Liver (tissue), 9 donors: Measurements from ENCODE around the gene SYNPO. TPM values are rescaled to one million over a fixed set of nuclear protein-coding genes. Genes with fewer than 3 reads are reported as not detected.

ENCODE experiments used
- DNase-seq: peaks from one replicate; pipeline ENCODE4 v3.0.0-alpha.2; 2017; ENCODE audit warnings: low spot score
- H3K27ac ChIP-seq, 2 donors: one replicate each; pipeline ENCODE4 v1.7.0; 2013; ENCODE audit warnings: inconsistent platforms in 2 of 2, low read length in 2 of 2, control low read depth in 1 of 2, low read depth in 1 of 2, mild to moderate bottlenecking in 1 of 2
- H3K27me3 ChIP-seq, 4 donors: one replicate each; pipeline versions ENCODE4 v1.6.1 to v1.7.0; 2013; ENCODE audit warnings: low read length in 3 of 4, inconsistent platforms in 1 of 4, mild to moderate bottlenecking in 1 of 4, moderate library complexity in 1 of 4; ENCODE audit not compliant: control insufficient read depth in 4 of 4, insufficient read depth in 4 of 4
- H3K36me3 ChIP-seq, 4 donors: one replicate each; pipeline versions ENCODE4 v1.6.1 to v1.7.0; 2013; ENCODE audit warnings: low read length in 3 of 4, mild to moderate bottlenecking in 3 of 4, low read depth in 1 of 4, moderate library complexity in 1 of 4; ENCODE audit not compliant: control insufficient read depth in 4 of 4, insufficient read depth in 3 of 4
- H3K4me1 ChIP-seq, 4 donors: one replicate each; pipeline versions ENCODE4 v1.6.1 to v1.7.0; 2013; ENCODE audit warnings: low read length in 3 of 4, mild to moderate bottlenecking in 3 of 4, moderate library complexity in 1 of 4; ENCODE audit not compliant: control insufficient read depth in 4 of 4, insufficient read depth in 4 of 4
- H3K4me3 ChIP-seq, 3 donors: one replicate each; pipeline versions ENCODE4 v1.6.1 to v1.7.0; 2013; ENCODE audit warnings: low read length in 3 of 3, control low read depth in 1 of 3, low read depth in 1 of 3, mild to moderate bottlenecking in 1 of 3
- H3K9ac ChIP-seq, 2 donors: one replicate each; pipeline ENCODE4 v1.7.0; 2013; ENCODE audit warnings: low read length in 2 of 2, mild to moderate bottlenecking in 2 of 2, moderate library complexity in 2 of 2, control low read depth in 1 of 2, low read depth in 1 of 2
- H3K9me3 ChIP-seq, 4 donors: one replicate each; pipeline versions ENCODE4 v1.6.1 to v1.7.0; 2013; ENCODE audit warnings: low read length in 3 of 4; ENCODE audit not compliant: control insufficient read depth in 4 of 4
- EGR1 ChIP-seq, 2 donors: IDR thresholded peaks; 2 replicates each; pipeline ENCODE4 v1.6.1; 2016 to 2018; ENCODE audit warnings: antibody characterized with exemption in 2 of 2, low read depth in 2 of 2
- FOXA1 ChIP-seq: IDR thresholded peaks from 2 replicates; pipeline ENCODE4 v1.6.1; 2016; ENCODE audit warnings: antibody characterized with exemption
- FOXA2 ChIP-seq: IDR thresholded peaks from 2 replicates; pipeline ENCODE4 v1.6.1; 2016; ENCODE audit warnings: antibody characterized with exemption
- HNF4A ChIP-seq, 2 donors: conservative IDR thresholded peaks; 2 replicates each; pipeline ENCODE4 v1.6.1; 2016; ENCODE audit warnings: antibody characterized with exemption in 2 of 2, mild to moderate bottlenecking in 2 of 2
- HNF4G ChIP-seq: IDR thresholded peaks from 2 replicates; pipeline ENCODE4 v1.6.1; 2016; ENCODE audit warnings: antibody characterized with exemption
- SP1 ChIP-seq: IDR thresholded peaks from 2 replicates; pipeline ENCODE4 v1.6.1; 2018; ENCODE audit warnings: antibody characterized with exemption, mild to moderate bottlenecking
- TAF1 ChIP-seq: conservative IDR thresholded peaks from 2 replicates; pipeline ENCODE4 v1.6.1; 2016; ENCODE audit warnings: antibody characterized with exemption, mild to moderate bottlenecking
- YY1 ChIP-seq: IDR thresholded peaks from 2 replicates; pipeline ENCODE4 v1.6.1; 2016; ENCODE audit warnings: antibody characterized with exemption, mild to moderate bottlenecking
- WGBS: extraction: QIAGEN DNeasy Blood & Tissue Kit; methylation state at CpG from one replicate; pipeline ENCODE4 v1.1.7; 2013; 5-methylcytosine and 5-hydroxymethylcytosine counted together
- polyA plus RNA-seq, 2 donors: library from polyadenylated mRNA; stranded (reverse) in 1 of 2; unstranded in 1 of 2; fragments of 200-250 nt in 1 of 2; fragments of >200 nt in 1 of 2; fragmentation: Nextera tagmentation in 1 of 2; extraction: Ambion mirVana in 1 of 2; gene quantifications; one replicate each; pipeline versions ENCODE4 v1.2.1 to v1.2.3, GENCODE V29; 2013 to 2015
- total RNA-seq, 2 donors: library from RNA; depleted of rRNA; stranded (reverse); fragments of >200 nt; gene quantifications; one replicate each; pipeline ENCODE4 v1.2.3, GENCODE V29; 2014
- TF ChIP-seq, protein P1 (sequence below): IDR thresholded peaks from 2 replicates; pipeline ENCODE4 v1.6.1; 2016; ENCODE audit warnings: antibody characterized with exemption
- TF ChIP-seq, protein P2 (sequence below): IDR thresholded peaks from 2 replicates; pipeline ENCODE4 v1.6.1; 2016; ENCODE audit warnings: antibody characterized with exemption, mild to moderate bottlenecking
- donor health status: healthy.
- donor health status: healthy.
- donor health status: healthy.
- donor health status: healthy.
- donor health status: healthy.

The SYNPO gene
- total and polyA plus RNA-seq, 4 donors: 1.1 to 36.6 (median 10.7) TPM

GRCh38 chr5:150651382-150651781, 10.9 kb downstream of the SYNPO start:
- Histone ChIP-seq H3K4me3 (no peak overlapping the region), H3K27me3 (no peaks in the 10 kb centered on the region), H3K4me1 (peaks cover 4 to 16% (median 8%) of the 10 kb centered on the region in 4 donors), H3K36me3 (peaks cover 12 to 34% (median 20%) of the 10 kb centered on the region in 4 donors), H3K27ac (no peak overlapping the region), H3K9me3 (no peaks in the 10 kb centered on the region), H3K9ac (no peak overlapping the region)
- TF ChIP-seq, protein P1, sequence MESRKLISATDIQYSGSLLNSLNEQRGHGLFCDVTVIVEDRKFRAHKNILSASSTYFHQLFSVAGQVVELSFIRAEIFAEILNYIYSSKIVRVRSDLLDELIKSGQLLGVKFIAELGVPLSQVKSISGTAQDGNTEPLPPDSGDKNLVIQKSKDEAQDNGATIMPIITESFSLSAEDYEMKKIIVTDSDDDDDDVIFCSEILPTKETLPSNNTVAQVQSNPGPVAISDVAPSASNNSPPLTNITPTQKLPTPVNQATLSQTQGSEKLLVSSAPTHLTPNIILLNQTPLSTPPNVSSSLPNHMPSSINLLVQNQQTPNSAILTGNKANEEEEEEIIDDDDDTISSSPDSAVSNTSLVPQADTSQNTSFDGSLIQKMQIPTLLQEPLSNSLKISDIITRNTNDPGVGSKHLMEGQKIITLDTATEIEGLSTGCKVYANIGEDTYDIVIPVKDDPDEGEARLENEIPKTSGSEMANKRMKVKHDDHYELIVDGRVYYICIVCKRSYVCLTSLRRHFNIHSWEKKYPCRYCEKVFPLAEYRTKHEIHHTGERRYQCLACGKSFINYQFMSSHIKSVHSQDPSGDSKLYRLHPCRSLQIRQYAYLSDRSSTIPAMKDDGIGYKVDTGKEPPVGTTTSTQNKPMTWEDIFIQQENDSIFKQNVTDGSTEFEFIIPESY: no peak
- TF ChIP-seq TAF1 (no peak), HNF4G (no peak), HNF4A (conservative IDR thresholded peaks at IDR 0.05) (no peak)
- TF ChIP-seq, protein P2, sequence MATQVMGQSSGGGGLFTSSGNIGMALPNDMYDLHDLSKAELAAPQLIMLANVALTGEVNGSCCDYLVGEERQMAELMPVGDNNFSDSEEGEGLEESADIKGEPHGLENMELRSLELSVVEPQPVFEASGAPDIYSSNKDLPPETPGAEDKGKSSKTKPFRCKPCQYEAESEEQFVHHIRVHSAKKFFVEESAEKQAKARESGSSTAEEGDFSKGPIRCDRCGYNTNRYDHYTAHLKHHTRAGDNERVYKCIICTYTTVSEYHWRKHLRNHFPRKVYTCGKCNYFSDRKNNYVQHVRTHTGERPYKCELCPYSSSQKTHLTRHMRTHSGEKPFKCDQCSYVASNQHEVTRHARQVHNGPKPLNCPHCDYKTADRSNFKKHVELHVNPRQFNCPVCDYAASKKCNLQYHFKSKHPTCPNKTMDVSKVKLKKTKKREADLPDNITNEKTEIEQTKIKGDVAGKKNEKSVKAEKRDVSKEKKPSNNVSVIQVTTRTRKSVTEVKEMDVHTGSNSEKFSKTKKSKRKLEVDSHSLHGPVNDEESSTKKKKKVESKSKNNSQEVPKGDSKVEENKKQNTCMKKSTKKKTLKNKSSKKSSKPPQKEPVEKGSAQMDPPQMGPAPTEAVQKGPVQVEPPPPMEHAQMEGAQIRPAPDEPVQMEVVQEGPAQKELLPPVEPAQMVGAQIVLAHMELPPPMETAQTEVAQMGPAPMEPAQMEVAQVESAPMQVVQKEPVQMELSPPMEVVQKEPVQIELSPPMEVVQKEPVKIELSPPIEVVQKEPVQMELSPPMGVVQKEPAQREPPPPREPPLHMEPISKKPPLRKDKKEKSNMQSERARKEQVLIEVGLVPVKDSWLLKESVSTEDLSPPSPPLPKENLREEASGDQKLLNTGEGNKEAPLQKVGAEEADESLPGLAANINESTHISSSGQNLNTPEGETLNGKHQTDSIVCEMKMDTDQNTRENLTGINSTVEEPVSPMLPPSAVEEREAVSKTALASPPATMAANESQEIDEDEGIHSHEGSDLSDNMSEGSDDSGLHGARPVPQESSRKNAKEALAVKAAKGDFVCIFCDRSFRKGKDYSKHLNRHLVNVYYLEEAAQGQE: no peak
- 70% methylated on average over 1 of the region's 1 CpG for WGBS
- no peak for DNase-seq

DNA sequence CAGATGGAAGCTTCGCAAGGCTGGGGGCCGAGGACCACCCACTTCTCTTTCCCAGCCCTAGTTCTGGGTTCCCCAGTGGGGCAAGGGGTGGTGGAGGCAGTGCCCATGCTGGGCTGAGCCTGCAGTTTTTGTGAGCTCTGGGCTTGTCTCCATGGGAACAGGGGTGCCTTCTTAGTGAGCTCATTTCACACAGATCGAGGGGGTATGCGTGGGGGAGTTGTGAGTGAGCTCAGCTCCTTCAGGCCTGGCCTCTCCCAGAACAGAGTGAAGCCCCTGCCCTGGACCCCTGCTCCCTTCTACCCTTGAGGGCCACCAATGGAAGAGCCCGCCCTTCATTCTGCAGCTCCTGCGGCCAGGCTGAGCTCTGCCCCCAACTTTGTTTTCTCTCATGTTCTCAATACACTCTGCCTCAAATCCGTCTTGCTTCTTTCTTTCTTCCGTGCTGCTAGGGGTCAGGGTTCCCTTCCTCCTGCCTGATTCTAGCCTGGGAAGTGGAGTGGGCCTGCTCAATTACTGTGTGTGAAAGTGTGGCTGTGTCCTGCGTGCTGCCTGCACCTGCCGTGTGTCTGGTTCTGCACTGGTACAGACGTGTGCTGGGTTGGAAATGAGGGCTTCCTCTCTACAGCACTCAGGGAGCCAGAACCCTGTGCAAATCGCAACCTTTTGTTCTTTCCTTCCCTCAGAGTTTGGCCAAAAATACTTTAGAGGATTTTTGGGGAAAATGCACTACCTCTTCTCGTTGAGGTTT, 11.6 kb downstream of the SYNPO start:
- Histone ChIP-seq H3K4me1 (peaks cover 8 to 21% (median 11%) of the 10 kb centered on the region in 4 donors), H3K4me3 (no peak overlapping the region), H3K27me3 (no peaks in the 10 kb centered on the region), H3K36me3 (peaks cover 12 to 34% (median 20%) of the 10 kb centered on the region in 4 donors), H3K9ac (no peak overlapping the region), H3K27ac (no peak overlapping the region), H3K9me3 (no peaks in the 10 kb centered on the region)
- TF ChIP-seq SP1 (no peak), FOXA2 (no peak), YY1 (no peak), FOXA1 (no peak), EGR1 (IDR thresholded peaks at IDR 0.05; ENCODE audit: low read depth in 2 of 2) (no peak)
- TF ChIP-seq, protein P1: no peak
- WGBS: 87% methylated on average over 13 of the region's 13 CpGs
- DNase-seq: no peak
